ENCODE data around the gene TMEM130. TPM values are rescaled to one million over a fixed set of nuclear protein-coding genes. Genes with fewer than 3 reads are reported as not detected.

Gene TMEM130
- total and polyA plus RNA-seq, 9 of the 15 experiments (the other 6 are each of a cell fraction or from before 2014, with no cell fraction given), result 0.07 TPM; not detected in 8

DNA sequence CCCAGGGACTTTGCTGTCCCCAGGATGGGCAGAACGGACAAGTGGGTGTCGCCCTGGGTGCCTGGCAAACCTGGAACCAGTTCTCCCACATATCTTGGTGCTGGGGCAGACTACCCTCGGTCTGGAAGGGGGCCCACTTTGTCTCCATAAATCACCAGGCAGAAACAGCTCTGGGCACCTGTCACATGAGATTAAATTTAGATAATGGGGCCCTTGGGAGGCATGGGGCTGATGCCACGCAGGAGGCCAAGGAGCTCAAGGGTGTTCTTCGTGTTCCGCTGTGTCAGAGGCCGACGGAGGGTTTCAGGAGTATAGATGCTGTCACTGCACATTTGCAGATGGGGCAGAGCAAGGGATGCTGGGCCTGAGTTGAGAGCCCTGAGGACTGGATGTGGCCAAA, 72.7 kb downstream of the TMEM130 start:
- Histone ChIP-seq H3K27ac (ENCODE audit: extremely low read depth, low read depth, low read length) (no peak overlapping the region), H3K9ac (ENCODE audit: insufficient read depth in 1 of 2, low read depth in 2 of 2, low read length in 2 of 2) (no peak overlapping the region), H2AFZ (ENCODE audit: low read depth, low read length) (no peak overlapping the region), H4K20me1 (replicated peaks; ENCODE audit: control insufficient read depth, insufficient read depth, low read length) (peaks cover 3% of the 10 kb centered on the region; the same call in 1 of the 2 replicates), H3K36me3 (ENCODE audit: control insufficient read depth, insufficient read depth, low read length) (no peaks in the 10 kb centered on the region), H3K79me2 (ENCODE audit: control insufficient read depth, insufficient read depth, low read length) (no peaks in the 10 kb centered on the region), H3K4me1 (replicated peaks in 1 of 2; ENCODE audit: control insufficient read depth in 2 of 2, insufficient read depth in 2 of 2, low read length in 2 of 2) (no peaks in the 10 kb centered on the region; a peak in 1 of 5 replicates), H3K9me1 (ENCODE audit: control insufficient read depth, insufficient read depth, low read length) (no peaks in the 10 kb centered on the region), H3K4me3 (no peak overlapping the region), H3K4me2 (ENCODE audit: insufficient read depth, low read length) (no peak overlapping the region), H3K9me3 (replicated peaks; ENCODE audit: control insufficient read depth, insufficient read depth, low read depth, low read length) (no peaks in the 10 kb centered on the region), H3K27me3 (ENCODE audit: control insufficient read depth in 2 of 2, insufficient read depth in 2 of 2, low read length in 2 of 2) (peaks cover 3 to 25% of the 10 kb centered on the region in 2 experiments)
- BruUV-seq (replicated peaks), result no TSS peak
- FAIRE-seq (no peak), ATAC-seq (no peak), DNase-seq (ENCODE audit: extremely low read depth in 1 of 4, low spot score in 3 of 4) (no peak)
- POLR2A ChIA-PET, result interaction anchor here (0.5 to 0.7 kb wide), 4 partner anchors 9 to 350 kb away, joined by 3 read pairs; no protein-coding TSS in a partner anchor
- CTCF ChIA-PET (ENCODE audit: low intra/inter-chr PET ratio), result no interaction called here
- 0% methylated on average over 8 of the region's 8 CpGs for WGBS (ENCODE audit: insufficient coverage, low coverage, missing lambda C conversion rate)
- in situ Hi-C loops (cut with MboI) (no loop called here), intact Hi-C loops (cut with micrococcal nuclease) (no loop called here)
- TF ChIP-seq CHCHD3 (CRISPR knock-in tag; IDR thresholded peaks at IDR 0.05) (no peak), MCM5 (IDR thresholded peaks at IDR 0.05; ENCODE audit: low read depth) (no peak), PREB (CRISPR knock-in tag; IDR thresholded peaks at IDR 0.05) (no peak), MCM2 (IDR thresholded peaks at IDR 0.05; ENCODE audit: low read depth) (no peak), TAL1 (IDR thresholded peaks at IDR 0.05) (no peak), TCF3 (CRISPR knock-in tag; IDR thresholded peaks at IDR 0.05) (no peak), MAZ (CRISPR knock-in tag; conservative IDR thresholded peaks at IDR 0.05 in 1 of 2, IDR thresholded peaks at IDR 0.05 in 1 of 2) (no peak), TOE1 (IDR thresholded peaks at IDR 0.05; ENCODE audit: borderline replicate concordance) (no peak), TOE1 (CRISPR knock-in tag; IDR thresholded peaks at IDR 0.05; ENCODE audit: borderline replicate concordance, low read depth) (no peak), SAFB (IDR thresholded peaks at IDR 0.05; ENCODE audit: borderline replicate concordance, low read depth, low read length) (no peak), RFX1 (IDR thresholded peaks at IDR 0.05) (no peak), L3MBTL2 (IDR thresholded peaks at IDR 0.05) (no peak), GTF2E2 (tag; IDR thresholded peaks at IDR 0.05) (no peak), LARP7 (IDR thresholded peaks at IDR 0.05) (no peak), ZNF584 (CRISPR knock-in tag; IDR thresholded peaks at IDR 0.05; ENCODE audit: low read depth) (no peak), VEZF1 (CRISPR knock-in tag; IDR thresholded peaks at IDR 0.05) (no peak), ELF4 (CRISPR knock-in tag; IDR thresholded peaks at IDR 0.05) (no peak), ZBTB26 (CRISPR knock-in tag; IDR thresholded peaks at IDR 0.05) (no peak), TAF1 (IDR thresholded peaks at IDR 0.05; ENCODE audit: control insufficient read depth, extremely low read depth, insufficient read depth, low read length, severe bottlenecking) (no peak)
- TF ChIP-seq, protein P1, sequence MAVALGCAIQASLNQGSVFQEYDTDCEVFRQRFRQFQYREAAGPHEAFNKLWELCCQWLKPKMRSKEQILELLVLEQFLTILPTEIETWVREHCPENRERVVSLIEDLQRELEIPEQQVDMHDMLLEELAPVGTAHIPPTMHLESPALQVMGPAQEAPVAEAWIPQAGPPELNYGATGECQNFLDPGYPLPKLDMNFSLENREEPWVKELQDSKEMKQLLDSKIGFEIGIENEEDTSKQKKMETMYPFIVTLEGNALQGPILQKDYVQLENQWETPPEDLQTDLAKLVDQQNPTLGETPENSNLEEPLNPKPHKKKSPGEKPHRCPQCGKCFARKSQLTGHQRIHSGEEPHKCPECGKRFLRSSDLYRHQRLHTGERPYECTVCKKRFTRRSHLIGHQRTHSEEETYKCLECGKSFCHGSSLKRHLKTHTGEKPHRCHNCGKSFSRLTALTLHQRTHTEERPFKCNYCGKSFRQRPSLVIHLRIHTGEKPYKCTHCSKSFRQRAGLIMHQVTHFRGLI (CRISPR knock-in tag; IDR thresholded peaks at IDR 0.05), result no peak

Measured in K562 (cell line).